Mononuclear cell (primary cell): ENCODE results near the gene PDZD7. TPM values are rescaled to one million over a fixed set of nuclear protein-coding genes. Genes with fewer than 3 reads are reported as not detected.
"Not testable (repeated sequence)": the region's sequence is repeated elsewhere in the genome, so short reads cannot be mapped to it uniquely, and the experiment has no call there.

Experiments used
- H3K27me3 ChIP-seq: 2 replicates; pipeline ENCODE4 v1.6.0; 2011; ENCODE audit warnings: low read length, control low read depth; ENCODE audit not compliant: insufficient read depth
- H3K4me1 ChIP-seq: 2 replicates; pipeline ENCODE4 v1.5.1; 2011; ENCODE audit warnings: mild to moderate bottlenecking, low read length, control low read depth; ENCODE audit not compliant: insufficient read depth
- H3K4me3 ChIP-seq: 2 replicates; pipeline ENCODE4 v1.5.1; 2011; ENCODE audit warnings: mild to moderate bottlenecking, low read length, moderate library complexity
- H3K9me3 ChIP-seq: 2 replicates; pipeline ENCODE4 v1.5.1; 2011; ENCODE audit warnings: low read depth, mild to moderate bottlenecking, control low read depth, low read length
- total RNA-seq: library from RNA; depleted of rRNA; stranded (reverse); fragments of >200 nt; gene quantifications from one replicate; pipeline ENCODE4 v1.2.3, GENCODE V29; 2012

The PDZD7 gene
- total RNA-seq, 1 donor, result 0.21 TPM

GRCh38 chr10:101035916-101036702 lies 5.2 kb upstream of the PDZD7 start:
- Histone ChIP-seq H3K9me3 (no peaks in the 10 kb centered on the region), H3K4me1 (peaks cover 19% of the 10 kb centered on the region), H3K4me3 (no peak overlapping the region), H3K27me3 (no peaks in the 10 kb centered on the region)

- H3K27me3 ChIP-seq, result no peaks in the 10 kb centered on the region
- peaks cover 23% of the 10 kb centered on the region for H3K4me1 ChIP-seq
- no peaks in the 10 kb centered on the region for H3K9me3 ChIP-seq
- H3K4me3 ChIP-seq, result no peak overlapping the region
Observed at GRCh38 chr10:101035314-101035713, 4.4 kb upstream of the PDZD7 start.

GRCh38 chr10:101034404-101034803 lies 3.5 kb upstream of the PDZD7 start:
- H3K4me1 ChIP-seq, result peaks cover 26% of the 10 kb centered on the region
- not testable (repeated sequence) for H3K4me3 ChIP-seq, H3K9me3 ChIP-seq, H3K27me3 ChIP-seq

DNA sequence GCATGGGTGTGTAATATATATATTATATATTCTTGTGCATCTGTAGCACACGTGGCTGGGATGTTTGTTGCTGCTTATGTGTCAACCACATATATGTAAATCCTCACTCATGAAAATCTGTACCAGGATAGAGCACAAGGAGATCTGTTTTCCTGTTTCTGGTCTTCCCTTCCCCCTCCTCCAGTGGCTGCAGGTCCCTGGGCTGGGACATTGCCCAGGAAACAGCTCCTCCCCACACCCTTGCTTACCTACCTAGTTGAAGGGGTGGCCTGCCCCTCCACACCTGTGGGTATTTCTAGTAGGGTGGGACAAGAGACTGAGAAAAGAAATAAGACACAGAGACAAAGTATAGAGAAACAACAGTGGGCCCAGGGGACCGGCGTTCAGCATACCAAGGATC lies 2.3 kb upstream of the PDZD7 start:
- Histone ChIP-seq H3K27me3 (no peaks in the 10 kb centered on the region), H3K9me3 (no peaks in the 10 kb centered on the region), H3K4me3 (no peak overlapping the region), H3K4me1 (peaks cover 31% of the 10 kb centered on the region)

DNA sequence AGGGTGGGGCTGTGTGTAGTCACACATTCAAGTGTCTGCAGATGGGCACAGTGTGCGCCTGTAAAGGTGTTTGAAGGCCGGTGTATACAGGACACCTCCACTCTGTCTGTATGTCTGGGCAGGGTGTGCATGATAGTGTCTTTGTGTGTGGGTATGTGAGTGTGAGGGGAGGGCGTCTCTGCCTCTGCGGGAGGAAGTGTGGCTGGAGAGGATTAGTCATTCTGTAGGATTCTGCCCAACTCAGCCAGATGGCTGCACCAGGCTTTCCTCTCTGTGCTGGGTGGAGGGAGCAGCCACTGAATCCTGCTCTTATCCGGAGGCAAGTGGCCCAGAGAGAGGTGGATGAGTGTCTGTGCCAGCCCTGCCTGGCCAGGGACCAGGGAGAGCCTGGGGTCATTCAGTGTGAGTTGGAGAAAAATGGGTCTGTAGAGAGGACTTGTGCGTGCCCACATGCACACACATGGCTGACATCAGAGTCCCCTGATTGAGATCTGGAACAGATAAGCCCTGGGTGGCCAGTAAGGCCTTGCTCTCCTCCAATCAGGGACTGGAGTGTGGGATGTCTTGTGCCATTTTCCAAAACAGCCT lies 1.8 kb upstream of the PDZD7 start:
- H3K4me1 ChIP-seq, result peaks cover 31% of the 10 kb centered on the region
- peak overlapping the region; percentile 81 for H3K4me3 ChIP-seq

GRCh38 chr10:101031796-101032636 lies 1.1 kb upstream of the PDZD7 start:
- Histone ChIP-seq H3K4me3 (peak overlapping the region; percentile 81), H3K4me1 (peaks cover 34% of the 10 kb centered on the region), H3K9me3 (no peaks in the 10 kb centered on the region), H3K27me3 (no peaks in the 10 kb centered on the region)

More for the DNA sequence above, 1.8 kb upstream of the PDZD7 start:
- Histone ChIP-seq H3K9me3 (no peaks in the 10 kb centered on the region), H3K27me3 (no peaks in the 10 kb centered on the region)

DNA sequence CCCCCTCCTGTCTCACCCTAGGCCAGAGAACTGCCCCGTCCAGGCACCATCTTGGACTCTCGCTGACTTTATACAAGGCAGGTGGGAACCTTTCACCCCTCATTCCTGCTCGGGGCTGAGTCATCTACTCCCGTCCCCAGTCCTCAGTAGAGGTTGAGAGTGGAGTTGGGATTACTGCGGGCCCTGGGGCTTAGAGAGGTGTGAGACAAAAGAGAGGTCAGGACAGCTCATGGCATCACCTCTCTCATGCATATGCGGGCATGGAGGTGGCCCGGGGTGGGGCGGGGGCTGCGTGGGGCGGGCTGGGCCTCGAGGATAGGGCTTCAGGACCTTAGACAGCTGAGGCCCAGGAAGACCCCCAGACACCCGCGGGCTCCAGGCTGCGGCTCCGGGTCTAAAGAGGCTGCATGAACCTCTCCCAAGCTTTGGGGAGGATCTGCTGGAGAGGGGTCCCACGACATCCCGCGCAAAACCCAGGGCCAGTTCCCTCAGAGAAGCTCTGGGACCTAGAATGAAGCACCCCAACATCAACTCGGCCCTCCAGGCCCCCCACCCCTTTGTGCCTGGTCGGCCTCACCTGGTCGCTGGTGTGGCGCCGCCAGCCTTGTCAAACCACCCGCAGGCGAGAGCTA lies 317 bp downstream of the PDZD7 start:
- Histone ChIP-seq H3K9me3 (no peaks in the 10 kb centered on the region), H3K4me1 (peaks cover 34% of the 10 kb centered on the region), H3K4me3 (peak overlapping the region; percentile 81), H3K27me3 (no peaks in the 10 kb centered on the region)

GRCh38 chr10:101029520-101030295 lies 1.2 kb downstream of the PDZD7 start:
- peaks cover 34% of the 10 kb centered on the region for H3K4me1 ChIP-seq
- no peaks in the 10 kb centered on the region for H3K27me3 ChIP-seq
- no peak overlapping the region for H3K4me3 ChIP-seq
- no peaks in the 10 kb centered on the region for H3K9me3 ChIP-seq

- Histone ChIP-seq H3K4me1 (peaks cover 34% of the 10 kb centered on the region), H3K4me3 (no peak overlapping the region), H3K27me3 (no peaks in the 10 kb centered on the region), H3K9me3 (no peaks in the 10 kb centered on the region)
Observed at GRCh38 chr10:101028446-101029337, 2.2 kb downstream of the PDZD7 start.

DNA sequence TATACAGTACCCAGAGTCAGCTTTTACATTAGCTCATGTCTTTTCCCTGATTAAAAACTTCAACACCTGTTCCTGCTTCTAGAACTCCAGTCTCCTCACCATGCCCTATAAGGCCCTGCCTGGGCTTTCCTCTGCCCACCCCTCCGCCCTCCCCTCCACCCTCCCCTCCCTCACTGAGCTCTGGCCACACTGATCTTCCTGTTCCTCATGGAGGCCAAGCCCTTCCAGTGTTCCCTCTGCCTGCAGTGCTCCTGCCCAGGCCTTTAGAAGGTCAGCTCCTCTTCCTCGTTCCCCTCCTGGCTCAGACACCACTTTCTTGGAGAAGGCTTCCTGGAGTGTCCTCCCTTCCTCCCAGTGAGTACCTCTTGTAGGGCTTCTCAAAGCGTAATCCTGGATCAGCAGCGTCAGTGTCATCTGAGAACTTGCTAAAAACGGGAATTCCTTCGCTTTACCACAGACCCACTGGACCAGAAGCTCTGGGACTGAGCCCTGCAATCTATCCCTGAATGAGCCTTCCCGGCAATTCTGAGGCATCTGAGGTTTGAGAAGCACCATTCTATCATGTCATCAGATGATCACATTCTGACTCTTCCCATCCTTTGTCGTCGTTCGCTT lies 3.7 kb downstream of the PDZD7 start:
- H3K4me1 ChIP-seq, result peaks cover 21% of the 10 kb centered on the region

GRCh38 chr10:101022967-101023705 lies 7.8 kb downstream of the PDZD7 start:
- Histone ChIP-seq H3K27me3 (peaks cover 8% of the 10 kb centered on the region), H3K9me3 (no peaks in the 10 kb centered on the region), H3K4me1 (peaks cover 16% of the 10 kb centered on the region), H3K4me3 (no peak overlapping the region)

More for the DNA sequence above, 3.7 kb downstream of the PDZD7 start:
- no peaks in the 10 kb centered on the region for H3K27me3 ChIP-seq
- no peak overlapping the region for H3K4me3 ChIP-seq
- H3K9me3 ChIP-seq, result no peaks in the 10 kb centered on the region

- Histone ChIP-seq H3K4me3 (no peak overlapping the region), H3K9me3 (no peaks in the 10 kb centered on the region), H3K27me3 (peaks cover 15% of the 10 kb centered on the region), H3K4me1 (peaks cover 17% of the 10 kb centered on the region)
Observed at GRCh38 chr10:101021692-101022251, 9.2 kb downstream of the PDZD7 start.
